ENCODE results near the gene FOXP4.

Gene FOXP4

GRCh38 chr6:41635365-41635764, 89.2 kb downstream of the FOXP4 start:
- DNase-seq: no peak

GRCh38 chr6:41636833-41637193, 90.6 kb downstream of the FOXP4 start:
- DNase-seq: no peak

GRCh38 chr6:41637194-41638001, 91.2 kb downstream of the FOXP4 start:
- DNase-seq: no peak

GRCh38 chr6:41638002-41638934, 92.1 kb downstream of the FOXP4 start, which contains the start of gene MDFI:
Gene MDFI (plus strand): TSS chr6:41638468. CDS start chr6:41638750, 282 bp downstream.
- no peak for DNase-seq

GRCh38 chr6:41638935-41639808, 93.0 kb downstream of the FOXP4 start:
- no peak for DNase-seq

- no peak for DNase-seq
Measured at GRCh38 chr6:41639809-41640371, 93.7 kb downstream of the FOXP4 start.

GRCh38 chr6:41640426-41640825, 94.2 kb downstream of the FOXP4 start:
- no peak for DNase-seq

GRCh38 chr6:41641352-41641925, 95.3 kb downstream of the FOXP4 start:
- DNase-seq: no peak

GRCh38 chr6:41642090-41642959, 96.1 kb downstream of the FOXP4 start:
- no peak for DNase-seq

GRCh38 chr6:41642960-41643898, 97.0 kb downstream of the FOXP4 start:
- no peak for DNase-seq

- DNase-seq: no peak
Measured at GRCh38 chr6:41643899-41644269, 97.7 kb downstream of the FOXP4 start.

- no peak for DNase-seq
Measured at GRCh38 chr6:41644297-41644879, 98.2 kb downstream of the FOXP4 start.

- DNase-seq: no peak
Measured at GRCh38 chr6:41645007-41645618, 98.9 kb downstream of the FOXP4 start.

- DNase-seq: no peak
Measured at GRCh38 chr6:41646026-41646795, 100.0 kb downstream of the FOXP4 start.

- DNase-seq: no peak
Measured at GRCh38 chr6:41647061-41647511, 100.9 kb downstream of the FOXP4 start.

GRCh38 chr6:41648070-41648585, 101.9 kb downstream of the FOXP4 start:
- no peak for DNase-seq

- DNase-seq: no peak
Measured at GRCh38 chr6:41648921-41649320, 102.7 kb downstream of the FOXP4 start.

GRCh38 chr6:41649596-41649995, 103.4 kb downstream of the FOXP4 start:
- no peak for DNase-seq
